Measurements from ENCODE around the gene FAM98C. TPM values are rescaled to one million over a fixed set of nuclear protein-coding genes. Genes with fewer than 3 reads are reported as not detected.

The FAM98C gene
- polyA plus RNA-seq, 2 donors = 23.8 to 25.0 TPM

GRCh38 chr19:38430931-38431330 is 28.0 kb downstream of the FAM98C start:
- Histone ChIP-seq H3K4me3 (ENCODE audit: low read depth in 1 of 2, low read length in 2 of 2) (no peak overlapping the region), H3K4me1 (ENCODE audit: control insufficient read depth in 2 of 2, insufficient read depth in 2 of 2, low read length in 1 of 2) (peaks cover 3% of the 10 kb centered on the region in 2 donors), H3K36me3 (ENCODE audit: control insufficient read depth in 2 of 2, insufficient read depth in 2 of 2, low read length in 1 of 2) (no peaks in the 10 kb centered on the region), H3K27ac (ENCODE audit: low read depth in 2 of 2, low read length in 1 of 2) (no peak overlapping the region), H3K9me3 (ENCODE audit: control insufficient read depth in 2 of 2, insufficient read depth in 1 of 2, low read depth in 1 of 2, low read length in 1 of 2) (no peaks in the 10 kb centered on the region), H3K27me3 (ENCODE audit: control insufficient read depth in 1 of 2, insufficient read depth in 2 of 2, low read length in 2 of 2) (no peaks in the 10 kb centered on the region)
- 81% methylated on average over 7 of the region's 7 CpGs for WGBS, 2 donors

- peaks cover 3% of the 10 kb centered on the region in 2 donors for H3K4me1 ChIP-seq (ENCODE audit: control insufficient read depth in 2 of 2, insufficient read depth in 2 of 2, low read length in 1 of 2)
- 14 to 17% methylated on average over 20 of the region's 20 CpGs for WGBS, 2 donors
- H3K9me3 ChIP-seq (ENCODE audit: control insufficient read depth in 2 of 2, insufficient read depth in 1 of 2, low read depth in 1 of 2, low read length in 1 of 2) = no peaks in the 10 kb centered on the region
- no peaks in the 10 kb centered on the region for H3K36me3 ChIP-seq (ENCODE audit: control insufficient read depth in 2 of 2, insufficient read depth in 2 of 2, low read length in 1 of 2)
- H3K27ac ChIP-seq (ENCODE audit: low read depth in 2 of 2, low read length in 1 of 2) = no peak within 1 kb of the TSS
- H3K27me3 ChIP-seq (ENCODE audit: control insufficient read depth in 1 of 2, insufficient read depth in 2 of 2, low read length in 2 of 2) = no peaks in the 10 kb centered on the region
- H3K4me3 ChIP-seq (ENCODE audit: low read depth in 1 of 2, low read length in 2 of 2) = no peak within 1 kb of the TSS
Observed at GRCh38 chr19:38433268-38433733, 30.4 kb downstream of the FAM98C start, which contains the start of gene RYR1. Gene RYR1 (plus strand): TSS chr19:38433691. CDS start chr19:38433830, 139 bp downstream.

GRCh38 chr19:38434549-38435051 is 31.7 kb downstream of the FAM98C start:
- Histone ChIP-seq H3K4me1 (ENCODE audit: control insufficient read depth in 2 of 2, insufficient read depth in 2 of 2, low read length in 1 of 2) (peaks cover 3% of the 10 kb centered on the region in 2 donors), H3K36me3 (ENCODE audit: control insufficient read depth in 2 of 2, insufficient read depth in 2 of 2, low read length in 1 of 2) (no peaks in the 10 kb centered on the region), H3K4me3 (ENCODE audit: low read depth in 1 of 2, low read length in 2 of 2) (no peak overlapping the region), H3K9me3 (ENCODE audit: control insufficient read depth in 2 of 2, insufficient read depth in 1 of 2, low read depth in 1 of 2, low read length in 1 of 2) (no peaks in the 10 kb centered on the region), H3K27me3 (ENCODE audit: control insufficient read depth in 1 of 2, insufficient read depth in 2 of 2, low read length in 2 of 2) (no peaks in the 10 kb centered on the region), H3K27ac (ENCODE audit: low read depth in 2 of 2, low read length in 1 of 2) (no peak overlapping the region)
- WGBS, 2 donors = 16 to 22% methylated on average over 13 of the region's 13 CpGs

- Histone ChIP-seq H3K27ac (ENCODE audit: low read depth in 2 of 2, low read length in 1 of 2) (no peak overlapping the region), H3K27me3 (ENCODE audit: control insufficient read depth in 1 of 2, insufficient read depth in 2 of 2, low read length in 2 of 2) (no peaks in the 10 kb centered on the region), H3K4me1 (ENCODE audit: control insufficient read depth in 2 of 2, insufficient read depth in 2 of 2, low read length in 1 of 2) (peaks cover 3% of the 10 kb centered on the region in 2 donors), H3K4me3 (ENCODE audit: low read depth in 1 of 2, low read length in 2 of 2) (no peak overlapping the region), H3K36me3 (ENCODE audit: control insufficient read depth in 2 of 2, insufficient read depth in 2 of 2, low read length in 1 of 2) (no peaks in the 10 kb centered on the region), H3K9me3 (ENCODE audit: control insufficient read depth in 2 of 2, insufficient read depth in 1 of 2, low read depth in 1 of 2, low read length in 1 of 2) (no peaks in the 10 kb centered on the region)
- WGBS, 2 donors = 89 to 91% methylated on average over 6 of the region's 6 CpGs
Observed at GRCh38 chr19:38437295-38437694, 34.4 kb downstream of the FAM98C start.

- 86% methylated on average over 2 of the region's 2 CpGs for WGBS, 2 donors
- H3K27me3 ChIP-seq (ENCODE audit: control insufficient read depth in 1 of 2, insufficient read depth in 2 of 2, low read length in 2 of 2) = no peaks in the 10 kb centered on the region
Observed at GRCh38 chr19:38437917-38438316, 35.0 kb downstream of the FAM98C start.

GRCh38 chr19:38440592-38440991 is 37.7 kb downstream of the FAM98C start:
- Histone ChIP-seq H3K4me1 (ENCODE audit: control insufficient read depth in 2 of 2, insufficient read depth in 2 of 2, low read length in 1 of 2) (no peaks in the 10 kb centered on the region), H3K4me3 (ENCODE audit: low read depth in 1 of 2, low read length in 2 of 2) (no peak overlapping the region), H3K27me3 (ENCODE audit: control insufficient read depth in 1 of 2, insufficient read depth in 2 of 2, low read length in 2 of 2) (no peaks in the 10 kb centered on the region), H3K9me3 (ENCODE audit: control insufficient read depth in 2 of 2, insufficient read depth in 1 of 2, low read depth in 1 of 2, low read length in 1 of 2) (no peaks in the 10 kb centered on the region), H3K36me3 (ENCODE audit: control insufficient read depth in 2 of 2, insufficient read depth in 2 of 2, low read length in 1 of 2) (no peaks in the 10 kb centered on the region), H3K27ac (ENCODE audit: low read depth in 2 of 2, low read length in 1 of 2) (no peak overlapping the region)
- 80 to 82% methylated on average over 14 of the region's 14 CpGs for WGBS, 2 donors

More at GRCh38 chr19:38437917-38438316, 35.0 kb downstream of the FAM98C start:
- Histone ChIP-seq H3K4me3 (ENCODE audit: low read depth in 1 of 2, low read length in 2 of 2) (no peak overlapping the region), H3K27ac (ENCODE audit: low read depth in 2 of 2, low read length in 1 of 2) (no peak overlapping the region), H3K9me3 (ENCODE audit: control insufficient read depth in 2 of 2, insufficient read depth in 1 of 2, low read depth in 1 of 2, low read length in 1 of 2) (no peaks in the 10 kb centered on the region), H3K36me3 (ENCODE audit: control insufficient read depth in 2 of 2, insufficient read depth in 2 of 2, low read length in 1 of 2) (no peaks in the 10 kb centered on the region), H3K4me1 (ENCODE audit: control insufficient read depth in 2 of 2, insufficient read depth in 2 of 2, low read length in 1 of 2) (peaks cover 3% of the 10 kb centered on the region in 2 donors)

- Histone ChIP-seq H3K27me3 (ENCODE audit: control insufficient read depth in 1 of 2, insufficient read depth in 2 of 2, low read length in 2 of 2) (no peaks in the 10 kb centered on the region), H3K9me3 (ENCODE audit: control insufficient read depth in 2 of 2, insufficient read depth in 1 of 2, low read depth in 1 of 2, low read length in 1 of 2) (no peaks in the 10 kb centered on the region), H3K36me3 (ENCODE audit: control insufficient read depth in 2 of 2, insufficient read depth in 2 of 2, low read length in 1 of 2) (no peaks in the 10 kb centered on the region), H3K27ac (ENCODE audit: low read depth in 2 of 2, low read length in 1 of 2) (no peak overlapping the region), H3K4me1 (ENCODE audit: control insufficient read depth in 2 of 2, insufficient read depth in 2 of 2, low read length in 1 of 2) (no peaks in the 10 kb centered on the region), H3K4me3 (ENCODE audit: low read depth in 1 of 2, low read length in 2 of 2) (no peak overlapping the region)
- WGBS, 2 donors = 47 to 53% methylated on average over 7 of the region's 7 CpGs
Observed at GRCh38 chr19:38441657-38442348, 38.9 kb downstream of the FAM98C start.

- WGBS, 2 donors = 78 to 91% methylated on average over 9 of the region's 9 CpGs
- Histone ChIP-seq H3K4me1 (ENCODE audit: control insufficient read depth in 2 of 2, insufficient read depth in 2 of 2, low read length in 1 of 2) (no peaks in the 10 kb centered on the region), H3K27me3 (ENCODE audit: control insufficient read depth in 1 of 2, insufficient read depth in 2 of 2, low read length in 2 of 2) (no peaks in the 10 kb centered on the region), H3K36me3 (ENCODE audit: control insufficient read depth in 2 of 2, insufficient read depth in 2 of 2, low read length in 1 of 2) (no peaks in the 10 kb centered on the region), H3K4me3 (ENCODE audit: low read depth in 1 of 2, low read length in 2 of 2) (no peak overlapping the region), H3K9me3 (ENCODE audit: control insufficient read depth in 2 of 2, insufficient read depth in 1 of 2, low read depth in 1 of 2, low read length in 1 of 2) (no peaks in the 10 kb centered on the region), H3K27ac (ENCODE audit: low read depth in 2 of 2, low read length in 1 of 2) (no peak overlapping the region)
Observed at GRCh38 chr19:38442736-38443135, 39.8 kb downstream of the FAM98C start.

GRCh38 chr19:38443458-38443999 is 40.6 kb downstream of the FAM98C start:
- no peak overlapping the region for H3K4me3 ChIP-seq (ENCODE audit: low read depth in 1 of 2, low read length in 2 of 2)
- no peaks in the 10 kb centered on the region for H3K27me3 ChIP-seq (ENCODE audit: control insufficient read depth in 1 of 2, insufficient read depth in 2 of 2, low read length in 2 of 2)
- no peaks in the 10 kb centered on the region for H3K9me3 ChIP-seq (ENCODE audit: control insufficient read depth in 2 of 2, insufficient read depth in 1 of 2, low read depth in 1 of 2, low read length in 1 of 2)
- no peaks in the 10 kb centered on the region for H3K36me3 ChIP-seq (ENCODE audit: control insufficient read depth in 2 of 2, insufficient read depth in 2 of 2, low read length in 1 of 2)
- no peak overlapping the region for H3K27ac ChIP-seq (ENCODE audit: low read depth in 2 of 2, low read length in 1 of 2)
- 79 to 87% methylated on average over 15 of the region's 15 CpGs for WGBS, 2 donors
- no peaks in the 10 kb centered on the region for H3K4me1 ChIP-seq (ENCODE audit: control insufficient read depth in 2 of 2, insufficient read depth in 2 of 2, low read length in 1 of 2)

Measured in esophagus (tissue), 2 donors.